Amygdala (tissue), 56 donors: ENCODE measurements around the gene IL17RB.

Source experiments
- DNase-seq, 56 donors: peaks; one replicate each; lab custom pipeline; 2025; lab: John Stamatoyannopoulos, UW

Gene IL17RB

GRCh38 chr3:53900666-53901331 is 54.4 kb downstream of the IL17RB start:
- DNase-seq: no peak

- no peak for DNase-seq
These were observed 55.7 kb downstream of the IL17RB start for GRCh38 chr3:53902067-53902466.

- DNase-seq: no peak
These were observed 56.3 kb downstream of the IL17RB start for GRCh38 chr3:53902711-53903110.

GRCh38 chr3:53913401-53913800 is 67.0 kb downstream of the IL17RB start:
- DNase-seq: no peak
